ENCODE results near the gene CADM2.

Gene CADM2

GRCh38 chr3:85455561-85456200, 496.9 kb downstream of the CADM2 start:
- Histone ChIP-seq H3K9me3 (ENCODE audit: control insufficient read depth, insufficient read depth, low read depth, low read length) (no peaks in the 10 kb centered on the region), H3K27ac (ENCODE audit: extremely low read depth, low read depth, low read length) (no peak overlapping the region), H3K36me3 (ENCODE audit: control insufficient read depth in 2 of 2, insufficient read depth in 1 of 2, low read length in 2 of 2) (no peaks in the 10 kb centered on the region), H3K4me3 (ENCODE audit: low read depth, low read length) (no peak overlapping the region), H3K4me1 (ENCODE audit: control insufficient read depth, insufficient read depth, low read length) (no peaks in the 10 kb centered on the region)
- no peak for TF ChIP-seq ZBTB49 (tag by site-specific recombination; IDR thresholded peaks at IDR 0.05; ENCODE audit: low read depth)
- no peak for TF ChIP-seq ATF2 (tag by site-specific recombination; IDR thresholded peaks at IDR 0.05; ENCODE audit: low read depth)
- TF ChIP-seq ZNF239 (tag by site-specific recombination; IDR thresholded peaks at IDR 0.05): no peak
- TF ChIP-seq ZSCAN23 (tag by site-specific recombination; IDR thresholded peaks at IDR 0.05): no peak
- no peak for TF ChIP-seq ZNF37A (tag by site-specific recombination; IDR thresholded peaks at IDR 0.05)
- TF ChIP-seq PBX3 (CRISPR knock-in tag; IDR thresholded peaks at IDR 0.05): no peak
- CTCF ChIA-PET: interaction anchor here (0.7 kb wide), 1 partner anchor 9 kb away, joined by 3 read pairs; no protein-coding TSS in a partner anchor
- POLR2A ChIA-PET: no interaction called here

- Histone ChIP-seq H3K4me3 (ENCODE audit: low read depth, low read length) (no peak overlapping the region), H3K4me1 (ENCODE audit: control insufficient read depth, insufficient read depth, low read length) (no peaks in the 10 kb centered on the region), H3K9me3 (ENCODE audit: control insufficient read depth, insufficient read depth, low read depth, low read length) (no peaks in the 10 kb centered on the region), H3K27ac (ENCODE audit: extremely low read depth, low read depth, low read length) (no peak overlapping the region), H3K36me3 (ENCODE audit: control insufficient read depth in 2 of 2, insufficient read depth in 1 of 2, low read length in 2 of 2) (no peaks in the 10 kb centered on the region)
- POLR2A ChIA-PET: no interaction called here
- no peak for TF ChIP-seq ZBTB49 (tag by site-specific recombination; IDR thresholded peaks at IDR 0.05; ENCODE audit: low read depth)
- TF ChIP-seq SETDB1 (IDR thresholded peaks at IDR 0.05; ENCODE audit: insufficient read length, low read length): no peak
- no peak for TF ChIP-seq PRDM6 (tag by site-specific recombination; IDR thresholded peaks at IDR 0.05)
- no peak for TF ChIP-seq ZNF341 (tag by site-specific recombination; IDR thresholded peaks at IDR 0.05; ENCODE audit: low read depth)
- no peak for TF ChIP-seq ZFHX2 (tag by site-specific recombination; conservative IDR thresholded peaks at IDR 0.05)
- CTCF ChIA-PET: no interaction called here
Observed at GRCh38 chr3:85474241-85474640, 515.5 kb downstream of the CADM2 start.

GRCh38 chr3:85475346-85475745, 516.6 kb downstream of the CADM2 start:
- H3K4me1 ChIP-seq (ENCODE audit: control insufficient read depth, insufficient read depth, low read length): no peaks in the 10 kb centered on the region
- ChIA-PET CTCF (no interaction called here), POLR2A (no interaction called here)
- H3K36me3 ChIP-seq (ENCODE audit: control insufficient read depth in 2 of 2, insufficient read depth in 1 of 2, low read length in 2 of 2): no peaks in the 10 kb centered on the region
- H3K4me3 ChIP-seq (ENCODE audit: low read depth, low read length): no peak overlapping the region
- H3K9me3 ChIP-seq (ENCODE audit: control insufficient read depth, insufficient read depth, low read depth, low read length): no peaks in the 10 kb centered on the region
- H3K27ac ChIP-seq (ENCODE audit: extremely low read depth, low read depth, low read length): no peak overlapping the region
- TF ChIP-seq ZNF24 (tag by site-specific recombination; IDR thresholded peaks at IDR 0.05) (no peak), ZNF155 (tag by site-specific recombination; IDR thresholded peaks at IDR 0.05) (no peak), TRIM28 (IDR thresholded peaks at IDR 0.05; ENCODE audit: borderline replicate concordance, low read length) (no peak), ZNF670 (tag by site-specific recombination; IDR thresholded peaks at IDR 0.05; ENCODE audit: low read depth) (no peak), MEIS1 (CRISPR knock-in tag; IDR thresholded peaks at IDR 0.05; ENCODE audit: borderline replicate concordance) (no peak), ZSCAN23 (tag by site-specific recombination; IDR thresholded peaks at IDR 0.05) (no peak), ZNF416 (tag by site-specific recombination; IDR thresholded peaks at IDR 0.05) (no peak), ZSCAN18 (tag by site-specific recombination; IDR thresholded peaks at IDR 0.05) (no peak), ZNF776 (tag by site-specific recombination; IDR thresholded peaks at IDR 0.05; ENCODE audit: borderline replicate concordance) (no peak), HOXD13 (CRISPR knock-in tag; IDR thresholded peaks at IDR 0.05; ENCODE audit: borderline replicate concordance) (no peak)
